ENCODE measurements around the gene LGR5. TPM values are rescaled to one million over a fixed set of nuclear protein-coding genes. Genes with fewer than 3 reads are reported as not detected.

LGR5 gene
- total and polyA plus RNA-seq, 10 of the 15 experiments (the other 5 are each of a cell fraction or from before 2014, with no cell fraction given) = 2.1 TPM; not detected in 9

- ATAC-seq = no peak
- Histone ChIP-seq H3K27ac (ENCODE audit: control insufficient read depth, insufficient read depth) (no peak overlapping the region), H3K4me3 (no peak overlapping the region), H3K4me2 (ENCODE audit: control insufficient read depth, insufficient read depth) (no peak overlapping the region), H3K9me3 (replicated peaks; ENCODE audit: control insufficient read depth, insufficient read depth, low read length) (no peaks in the 10 kb centered on the region), H3K79me2 (ENCODE audit: control insufficient read depth, insufficient read depth, low read length) (no peaks in the 10 kb centered on the region), H2AFZ (ENCODE audit: control insufficient read depth, low read depth, low read length) (no peak overlapping the region), H3K9ac (ENCODE audit: control insufficient read depth, insufficient read depth, low read length) (no peak overlapping the region), H3K4me1 (ENCODE audit: control insufficient read depth, insufficient read depth, low read length) (no peaks in the 10 kb centered on the region), H3K27me3 (replicated peaks in 1 of 2; ENCODE audit: control insufficient read depth in 2 of 2, insufficient read depth in 2 of 2, low read length in 1 of 2) (no peaks in the 10 kb centered on the region), H4K20me1 (ENCODE audit: control insufficient read depth, insufficient read depth) (no peaks in the 10 kb centered on the region), H3K36me3 (ENCODE audit: control insufficient read depth in 2 of 2, insufficient read depth in 2 of 2, low read length in 1 of 2) (peaks cover 0 to 6% of the 10 kb centered on the region in 2 experiments; a peak in 3 of 4 replicates)
- CTCF ChIA-PET = interaction anchor here (0.6 to 2.0 kb wide), 7 partner anchors 8 to 212 kb away, joined by 3 to 6 read pairs (median 3); no protein-coding TSS in a partner anchor
- no peak for DNase-seq (ENCODE audit: low read depth, low spot score)
- SMC1A ChIA-PET (ENCODE audit: uncharacterized antibody, unreplicated experiment) = interaction anchor here (0.7 to 1.7 kb wide), 3 partner anchors 11 to 53 kb away, joined by 3 to 5 read pairs (median 3); no protein-coding TSS in a partner anchor
- FAIRE-seq = no peak
- in situ Hi-C loops (cut with MboI) = no loop called here
- no peak for TF ChIP-seq POLR2A (IDR thresholded peaks at IDR 0.05; ENCODE audit: low read depth, low read length)
- no peak for TF ChIP-seq WRNIP1 (IDR thresholded peaks at IDR 0.05; ENCODE audit: borderline replicate concordance, low read depth, low read length)
- no peak for TF ChIP-seq ZNF217 (IDR thresholded peaks at IDR 0.05)
- TF ChIP-seq SMAD1 (IDR thresholded peaks at IDR 0.05; ENCODE audit: low read depth, partially characterized antibody) = no peak
- TF ChIP-seq CHD4 (IDR thresholded peaks at IDR 0.05) = no peak
- TF ChIP-seq IRF4 (IDR thresholded peaks at IDR 0.05; ENCODE audit: low read depth, low read length) = no peak
- TF ChIP-seq ESRRA (IDR thresholded peaks at IDR 0.05; ENCODE audit: low read length) = no peak
- TF ChIP-seq KAT2A (conservative IDR thresholded peaks at IDR 0.05; ENCODE audit: control insufficient read depth, low read depth, low read length) = no peak
- TF ChIP-seq BCL11A (IDR thresholded peaks at IDR 0.05; ENCODE audit: low read depth, low read length) = no peak
- TF ChIP-seq, protein P1, sequence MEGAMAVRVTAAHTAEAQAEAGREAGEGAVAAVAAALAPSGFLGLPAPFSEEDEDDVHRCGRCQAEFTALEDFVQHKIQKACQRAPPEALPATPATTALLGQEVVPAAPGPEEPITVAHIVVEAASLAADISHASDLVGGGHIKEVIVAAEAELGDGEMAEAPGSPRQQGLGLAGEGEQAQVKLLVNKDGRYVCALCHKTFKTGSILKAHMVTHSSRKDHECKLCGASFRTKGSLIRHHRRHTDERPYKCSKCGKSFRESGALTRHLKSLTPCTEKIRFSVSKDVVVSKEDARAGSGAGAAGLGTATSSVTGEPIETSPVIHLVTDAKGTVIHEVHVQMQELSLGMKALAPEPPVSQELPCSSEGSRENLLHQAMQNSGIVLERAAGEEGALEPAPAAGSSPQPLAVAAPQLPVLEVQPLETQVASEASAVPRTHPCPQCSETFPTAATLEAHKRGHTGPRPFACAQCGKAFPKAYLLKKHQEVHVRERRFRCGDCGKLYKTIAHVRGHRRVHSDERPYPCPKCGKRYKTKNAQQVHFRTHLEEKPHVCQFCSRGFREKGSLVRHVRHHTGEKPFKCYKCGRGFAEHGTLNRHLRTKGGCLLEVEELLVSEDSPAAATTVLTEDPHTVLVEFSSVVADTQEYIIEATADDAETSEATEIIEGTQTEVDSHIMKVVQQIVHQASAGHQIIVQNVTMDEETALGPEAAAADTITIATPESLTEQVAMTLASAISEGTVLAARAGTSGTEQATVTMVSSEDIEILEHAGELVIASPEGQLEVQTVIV (IDR thresholded peaks at IDR 0.05; ENCODE audit: borderline replicate concordance, partially characterized antibody) = no peak
- no peak for TF ChIP-seq MTA2 (IDR thresholded peaks at IDR 0.05; ENCODE audit: low read depth)
- TF ChIP-seq TCF3 (IDR thresholded peaks at IDR 0.05; ENCODE audit: borderline replicate concordance, insufficient read depth, low read depth, low read length) = no peak
- TF ChIP-seq MEF2A (IDR thresholded peaks at IDR 0.05; ENCODE audit: insufficient read depth, low read depth, low read length) = no peak
- no peak for TF ChIP-seq YY1 (IDR thresholded peaks at IDR 0.05; ENCODE audit: low read depth, low read length)
- no peak for TF ChIP-seq ASH2L (IDR thresholded peaks at IDR 0.05; ENCODE audit: borderline replicate concordance, low read depth)
- no peak for TF ChIP-seq PML (IDR thresholded peaks at IDR 0.05; ENCODE audit: low read length)
- TF ChIP-seq ZNF207 (IDR thresholded peaks at IDR 0.05; ENCODE audit: borderline replicate concordance) = no peak
- no peak for TF ChIP-seq FOXM1 (IDR thresholded peaks at IDR 0.05; ENCODE audit: low read depth, low read length)
- intact Hi-C loops (cut with micrococcal nuclease; ENCODE audit: unreplicated experiment) = no loop called here
- BruUV-seq (replicated peaks) = no TSS peak
- POLR2A ChIA-PET = interaction anchor here (0.6 kb wide), 1 partner anchor 19 kb away, joined by 3 read pairs; no protein-coding TSS in a partner anchor
- RAD21 ChIA-PET (ENCODE audit: unreplicated experiment) = no interaction called here
- WGBS (ENCODE audit: insufficient coverage, insufficient replicate concordance, low lambda C conversion rate, missing lambda C conversion rate) = 85% methylated on average over 3 of the region's 3 CpGs
These were observed 165.4 kb downstream of the LGR5 start for GRCh38 chr12:71605039-71605438.

Measured in GM12878 (cell line).